CD14-positive monocyte (primary cell): ENCODE measurements around the gene TNFAIP8L1. TPM values are rescaled to one million over a fixed set of nuclear protein-coding genes. Genes with fewer than 3 reads are reported as not detected.
A peak's percentile ranks its signal among the peaks of the same experiment; 100 is the strongest.

Source experiments
- DNase-seq, 3 donors: peaks; one replicate each; pipeline ENCODE4 v3.0.0-alpha.2; 2011 to 2022
- H2AFZ ChIP-seq: 2 replicates; pipeline ENCODE4 v1.6.0; 2012; ENCODE audit warnings: mild to moderate bottlenecking, low read depth, low read length, inconsistent platforms; ENCODE audit not compliant: insufficient read depth, poor library complexity, severe bottlenecking
- H3K27ac ChIP-seq, 2 donors: 1 replicate in 1 of 2; 2 replicates in 1 of 2; pipeline ENCODE4 v1.5.1; 2012 to 2013; ENCODE audit warnings: low read length in 2 of 2, control low read depth in 1 of 2, inconsistent platforms in 1 of 2, low read depth in 1 of 2, mild to moderate bottlenecking in 1 of 2
- H3K27me3 ChIP-seq, 2 donors: one replicate each; pipeline versions ENCODE4 v1.6.0 to v1.6.1; 2011 to 2013; ENCODE audit warnings: low read length in 2 of 2; ENCODE audit not compliant: control insufficient read depth in 2 of 2, insufficient read depth in 2 of 2
- H3K36me3 ChIP-seq, 2 donors: replicated peaks in 1 of 2; 1 replicate in 1 of 2; 2 replicates in 1 of 2; pipeline versions ENCODE4 v1.5.1 to v1.6.1; 2012 to 2013; ENCODE audit warnings: low read length in 2 of 2, control low read depth in 1 of 2, inconsistent platforms in 1 of 2, mild to moderate bottlenecking in 1 of 2; ENCODE audit not compliant: insufficient read depth in 2 of 2, control insufficient read depth in 1 of 2
- H3K4me1 ChIP-seq, 2 donors: 1 replicate in 1 of 2; 2 replicates in 1 of 2; pipeline versions ENCODE4 v1.5.1 to v1.6.1; 2012 to 2013; ENCODE audit warnings: low read length in 2 of 2, control low read depth in 1 of 2, inconsistent platforms in 1 of 2, mild to moderate bottlenecking in 1 of 2, moderate library complexity in 1 of 2; ENCODE audit not compliant: insufficient read depth in 2 of 2, control insufficient read depth in 1 of 2
- H3K4me2 ChIP-seq: replicated peaks from 2 replicates; pipeline ENCODE3; 2012; ENCODE audit warnings: low read length, moderate library complexity, mild to moderate bottlenecking; ENCODE audit not compliant: poor library complexity, severe bottlenecking; ENCODE audit errors: extremely low read depth
- H3K4me3 ChIP-seq, 3 experiments: fragments of 200-600 bp in 1 of 3; sonication (generic) in 1 of 3; replicated peaks in 1 of 3; 1 replicate in 2 of 3; 2 replicates in 1 of 3; pipeline ENCODE4 v1.5.1; 2011 to 2013; ENCODE audit warnings: low read length in 3 of 3, mild to moderate bottlenecking in 3 of 3, control low read depth in 2 of 3, low read depth in 2 of 3, inconsistent platforms in 1 of 3, moderate library complexity in 1 of 3
- H3K79me2 ChIP-seq: 2 replicates; pipeline ENCODE4 v1.6.0; 2012; ENCODE audit warnings: mild to moderate bottlenecking, control low read depth, inconsistent platforms, low read length, moderate library complexity; ENCODE audit not compliant: insufficient read depth
- H3K9ac ChIP-seq: 2 replicates; pipeline ENCODE4 v1.6.0; 2017; ENCODE audit warnings: low read length, mild to moderate bottlenecking; ENCODE audit not compliant: insufficient read depth, poor library complexity, severe bottlenecking
- H3K9me3 ChIP-seq, 2 donors: replicated peaks in 1 of 2; 1 replicate in 1 of 2; 2 replicates in 1 of 2; pipeline versions ENCODE4 v1.5.1 to v1.6.1; 2012 to 2013; ENCODE audit warnings: low read length in 2 of 2, control low read depth in 1 of 2; ENCODE audit not compliant: control insufficient read depth in 1 of 2, insufficient read depth in 1 of 2
- H4K20me1 ChIP-seq: 2 replicates; pipeline ENCODE4 v1.6.0; 2012; ENCODE audit warnings: mild to moderate bottlenecking, low read length, control low read depth, moderate library complexity; ENCODE audit not compliant: insufficient read depth
- H3K27ac Mint-ChIP-seq, 7 donors: one replicate each; pipeline ENCODE4 v1.8.0; 2020; ENCODE audit warnings: mild to moderate bottlenecking in 7 of 7, mixed read lengths in 7 of 7, moderate library complexity in 6 of 7, inconsistent platforms in 2 of 7
- H3K27me3 Mint-ChIP-seq, 3 donors: one replicate each; pipeline ENCODE4 v1.8.0; 2021 to 2022; ENCODE audit warnings: low read depth in 3 of 3, mild to moderate bottlenecking in 3 of 3, mixed read lengths in 3 of 3, moderate library complexity in 3 of 3, inconsistent platforms in 1 of 3
- H3K36me3 Mint-ChIP-seq, 2 donors: one replicate each; pipeline ENCODE4 v1.8.0; 2020; ENCODE audit warnings: mixed read lengths in 2 of 2, inconsistent platforms in 1 of 2, mild to moderate bottlenecking in 1 of 2
- H3K4me1 Mint-ChIP-seq: one replicate; pipeline ENCODE4 v1.8.0; 2020; ENCODE audit warnings: mild to moderate bottlenecking, mixed read lengths
- H3K4me3 Mint-ChIP-seq, 2 donors: one replicate each; pipeline ENCODE4 v1.8.0; 2020; ENCODE audit warnings: mild to moderate bottlenecking in 2 of 2, mixed read lengths in 2 of 2, moderate library complexity in 1 of 2
- H3K9me3 Mint-ChIP-seq, 7 donors: one replicate each; pipeline ENCODE4 v1.8.0; 2020 to 2022; ENCODE audit warnings: mixed read lengths in 7 of 7, mild to moderate bottlenecking in 6 of 7, moderate library complexity in 6 of 7, inconsistent platforms in 2 of 7
- CTCF ChIP-seq: fragments of 200-600 bp; IDR thresholded peaks from one replicate; pipeline ENCODE4 v1.8.0; 2022; ENCODE audit warnings: antibody characterized with exemption, mild to moderate bottlenecking
- WGBS: methylation state at CpG from one replicate; pipeline ENCODE4 v1.1.5; 2013; ENCODE audit warnings: missing lambda C conversion rate; ENCODE audit not compliant: insufficient coverage; 5-methylcytosine and 5-hydroxymethylcytosine counted together
- intact Hi-C, 2 donors: fragments of 100-400 bp; cut with micrococcal nuclease; formaldehyde crosslinking; loops; one replicate each; pipeline versions ENCODE4 v1.15.0 to v1.15.1; 2023
- polyA plus RNA-seq, 3 donors: library from polyadenylated mRNA; depleted of rRNA in 1 of 3; unstranded in 2 of 3; stranded (reverse) in 1 of 3; fragments of 300-500 nt in 2 of 3; fragments of >200 nt in 1 of 3; fragmentation: Illumina TruSeq in 2 of 3; gene quantifications; 1 replicate in 2 of 3; 2 replicates in 1 of 3; pipeline ENCODE4 v1.2.3, GENCODE V29; 2012 to 2021

Gene TNFAIP8L1
- polyA plus RNA-seq, 3 donors = 1.8 to 3.9 (median 3.7) TPM

GRCh38 chr19:4692251-4693077 lies 53.1 kb downstream of the TNFAIP8L1 start:
- peaks cover 5% of the 10 kb centered on the region for H4K20me1 ChIP-seq
- H3K4me1 ChIP-seq = peaks cover 0 to 6% of the 10 kb centered on the region in 2 donors
- H3K27ac ChIP-seq = no peak overlapping the region
- Mint-ChIP-seq H3K9me3 (no peaks in the 10 kb centered on the region), H3K27ac (peak overlapping the region in 3 of 7 donors; percentile 21 to 51 (median 47)), H3K27me3 (peaks cover 0 to 3% (median 0%) of the 10 kb centered on the region in 3 donors), H3K4me1 (peaks cover 8% of the 10 kb centered on the region), H3K36me3 (peaks cover 75 to 96% of the 10 kb centered on the region in 2 donors), H3K4me3 (no peak overlapping the region)
- no peaks in the 10 kb centered on the region for H3K27me3 ChIP-seq
- TF ChIP-seq CTCF = no peak
- no peak overlapping the region for H3K9ac ChIP-seq
- DNase-seq = no peak
- H3K4me3 ChIP-seq = no peak overlapping the region
- H2AFZ ChIP-seq = no peak overlapping the region
- H3K4me2 ChIP-seq = no peak overlapping the region
- no peaks in the 10 kb centered on the region for H3K79me2 ChIP-seq
- WGBS = 95% methylated on average over 17 of the region's 27 CpGs
- H3K36me3 ChIP-seq = peaks cover 89 to 95% of the 10 kb centered on the region in 2 donors
- no peaks in the 10 kb centered on the region for H3K9me3 ChIP-seq
- intact Hi-C loops = no loop called here

GRCh38 chr19:4693078-4693350 lies 53.7 kb downstream of the TNFAIP8L1 start:
- Mint-ChIP-seq H3K27me3 (peaks cover 0 to 3% (median 0%) of the 10 kb centered on the region in 3 donors), H3K27ac (no peak overlapping the region), H3K4me3 (no peak overlapping the region), H3K9me3 (no peaks in the 10 kb centered on the region), H3K4me1 (peaks cover 8% of the 10 kb centered on the region), H3K36me3 (peaks cover 79 to 96% of the 10 kb centered on the region in 2 donors)
- Histone ChIP-seq H3K9me3 (no peaks in the 10 kb centered on the region), H3K27me3 (no peaks in the 10 kb centered on the region), H3K36me3 (peaks cover 89 to 95% of the 10 kb centered on the region in 2 donors), H3K4me3 (no peak overlapping the region), H3K9ac (no peak overlapping the region), H3K79me2 (no peaks in the 10 kb centered on the region), H3K27ac (no peak overlapping the region), H2AFZ (no peak overlapping the region), H4K20me1 (peaks cover 5% of the 10 kb centered on the region), H3K4me2 (no peak overlapping the region), H3K4me1 (peaks cover 0 to 6% of the 10 kb centered on the region in 2 donors)
- 89% methylated on average over 4 of the region's 7 CpGs for WGBS
- intact Hi-C loops = no loop called here
- no peak for TF ChIP-seq CTCF
- DNase-seq = no peak
